Upper lobe of left lung (tissue), 4 donors: Measurements from ENCODE around the gene TSHZ1.

Experiments
- CTCF ChIP-seq, 6 experiments: fragments of 450-650 bp in 4 of 6; fragments of 200-600 bp in 2 of 6; sonication (generic) in 2 of 6; IDR thresholded peaks; one replicate each; pipeline ENCODE4 v1.5.1; 2016 to 2019; ENCODE audit warnings: antibody characterized with exemption in 6 of 6
- POLR2A ChIP-seq, 4 donors: fragments of 450-650 bp; IDR thresholded peaks; one replicate each; pipeline ENCODE4 v1.5.1; 2016 to 2017; ENCODE audit warnings: antibody characterized with exemption in 4 of 4, mild to moderate bottlenecking in 2 of 4

- no peak for TF ChIP-seq POLR2A (IDR thresholded peaks at IDR 0.05)
- no peak for TF ChIP-seq CTCF (IDR thresholded peaks at IDR 0.05)
Measured at GRCh38 chr18:75203416-75204268, 7.0 kb upstream of the TSHZ1 start.
